Natural killer cell (primary cell): ENCODE results near the gene VEPH1. TPM values are rescaled to one million over a fixed set of nuclear protein-coding genes. Genes with fewer than 3 reads are reported as not detected.

Experiments used
- ATAC-seq, 3 donors: fragments of 150-1000 bp in 2 of 3; fragments of 200-7000 bp in 1 of 3; cut with Tn5 transposase; 1 replicate in 1 of 3; 2 replicates in 2 of 3; pipeline ENCODE4 v1.10.0; 2021; ENCODE audit warnings: mild to moderate bottlenecking in 2 of 3, moderate library complexity in 2 of 3
- DNase-seq, 2 donors: peaks; one replicate each; pipeline versions ENCODE4 v3.0.0 to v3.0.0-alpha.2; 2013 to 2021; ENCODE audit warnings: mixed read lengths in 1 of 2
- H3K27ac ChIP-seq: one replicate; pipeline ENCODE4 v1.5.1; 2013; ENCODE audit warnings: mild to moderate bottlenecking, low read length
- H3K27me3 ChIP-seq: one replicate; pipeline ENCODE4 v1.6.1; 2013; ENCODE audit warnings: low read length; ENCODE audit not compliant: control insufficient read depth, insufficient read depth
- H3K36me3 ChIP-seq: one replicate; pipeline ENCODE4 v1.6.1; 2013; ENCODE audit warnings: low read length; ENCODE audit not compliant: control insufficient read depth, insufficient read depth
- H3K4me1 ChIP-seq: one replicate; pipeline ENCODE4 v1.6.1; 2013; ENCODE audit warnings: low read length; ENCODE audit not compliant: control insufficient read depth, insufficient read depth
- H3K4me3 ChIP-seq: one replicate; pipeline ENCODE4 v1.5.1; 2013; ENCODE audit warnings: low read length
- H3K9me3 ChIP-seq: one replicate; pipeline ENCODE4 v1.6.1; 2013; ENCODE audit warnings: low read length; ENCODE audit not compliant: control insufficient read depth, insufficient read depth
- H3K27ac Mint-ChIP-seq, 2 donors: one replicate each; pipeline ENCODE4 v1.8.0; 2022; ENCODE audit warnings: mild to moderate bottlenecking in 2 of 2, mixed read lengths in 2 of 2, moderate library complexity in 1 of 2
- H3K27me3 Mint-ChIP-seq, 2 donors: one replicate each; pipeline ENCODE4 v1.8.0; 2022; ENCODE audit warnings: low read depth in 2 of 2, mixed read lengths in 2 of 2
- H3K36me3 Mint-ChIP-seq: one replicate; pipeline ENCODE4 v1.8.0; 2022; ENCODE audit warnings: mixed read lengths
- H3K4me1 Mint-ChIP-seq, 2 donors: one replicate each; pipeline ENCODE4 v1.8.0; 2022; ENCODE audit warnings: mixed read lengths in 2 of 2
- H3K4me3 Mint-ChIP-seq: one replicate; pipeline ENCODE4 v1.8.0; 2022; ENCODE audit warnings: mild to moderate bottlenecking, moderate library complexity, mixed read lengths
- H3K9me3 Mint-ChIP-seq, 2 donors: one replicate each; pipeline ENCODE4 v1.8.0; 2022; ENCODE audit warnings: mixed read lengths in 2 of 2
- WGBS: methylation state at CpG from one replicate; pipeline ENCODE4 v1.1.7; 2013; ENCODE audit warnings: missing lambda C conversion rate; ENCODE audit not compliant: insufficient coverage; 5-methylcytosine and 5-hydroxymethylcytosine counted together
- intact Hi-C: fragments of 100-400 bp; cut with micrococcal nuclease; formaldehyde crosslinking; loops from one replicate; pipeline ENCODE4 v1.14.2; 2022
- total RNA-seq, 4 donors: library from RNA; stranded (reverse); fragments of 120-200 nt in 1 of 4; gene quantifications; one replicate each; pipeline versions ENCODE4 v1.2.3 to v1.2.4, GENCODE V29; 2013 to 2022
- TF ChIP-seq, protein P1 (sequence below): fragments of 200-600 bp; IDR thresholded peaks from one replicate; pipeline ENCODE4 v1.8.0; 2022; ENCODE audit warnings: antibody characterized with exemption

The VEPH1 gene
- total RNA-seq, 3 donors from 2014 or later (not counting 1 experiment from before 2014, with no cell fraction given) = 0.41 to 1.3 (median 0.60) TPM

DNA sequence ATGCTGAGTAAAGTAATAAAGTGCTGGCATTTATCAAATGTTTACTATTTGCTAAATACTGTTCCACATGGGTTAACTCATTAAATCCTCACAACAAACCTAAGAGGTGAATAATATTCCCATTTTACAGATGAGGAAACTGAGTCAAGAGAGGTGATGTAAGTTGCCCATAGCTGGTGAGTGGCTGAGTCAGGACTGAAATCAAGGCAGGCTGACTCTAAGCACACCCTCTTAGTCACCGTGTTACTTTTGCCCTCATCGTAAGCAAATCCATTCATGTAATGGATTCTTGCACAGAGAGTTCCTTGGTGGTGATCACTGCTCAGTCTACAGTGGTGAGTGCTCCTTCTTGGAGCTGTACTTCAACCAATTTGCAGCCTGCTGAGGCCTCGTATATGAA is 95.4 kb downstream of the VEPH1 start:
- H3K4me1 Mint-ChIP-seq = no peaks in the 10 kb centered on the region
- intact Hi-C loops = no loop called here
- H3K36me3 Mint-ChIP-seq = no peaks in the 10 kb centered on the region
- DNase-seq = no peak
- H3K27ac Mint-ChIP-seq = no peak overlapping the region
- H3K4me3 ChIP-seq = no peak overlapping the region
- WGBS = 91% methylated on average over 3 of the region's 3 CpGs
- H3K27ac ChIP-seq = no peak overlapping the region
- no peaks in the 10 kb centered on the region for H3K4me1 ChIP-seq
- H3K9me3 Mint-ChIP-seq = peaks cover 0 to 2% of the 10 kb centered on the region in 2 donors
- TF ChIP-seq, protein P1, sequence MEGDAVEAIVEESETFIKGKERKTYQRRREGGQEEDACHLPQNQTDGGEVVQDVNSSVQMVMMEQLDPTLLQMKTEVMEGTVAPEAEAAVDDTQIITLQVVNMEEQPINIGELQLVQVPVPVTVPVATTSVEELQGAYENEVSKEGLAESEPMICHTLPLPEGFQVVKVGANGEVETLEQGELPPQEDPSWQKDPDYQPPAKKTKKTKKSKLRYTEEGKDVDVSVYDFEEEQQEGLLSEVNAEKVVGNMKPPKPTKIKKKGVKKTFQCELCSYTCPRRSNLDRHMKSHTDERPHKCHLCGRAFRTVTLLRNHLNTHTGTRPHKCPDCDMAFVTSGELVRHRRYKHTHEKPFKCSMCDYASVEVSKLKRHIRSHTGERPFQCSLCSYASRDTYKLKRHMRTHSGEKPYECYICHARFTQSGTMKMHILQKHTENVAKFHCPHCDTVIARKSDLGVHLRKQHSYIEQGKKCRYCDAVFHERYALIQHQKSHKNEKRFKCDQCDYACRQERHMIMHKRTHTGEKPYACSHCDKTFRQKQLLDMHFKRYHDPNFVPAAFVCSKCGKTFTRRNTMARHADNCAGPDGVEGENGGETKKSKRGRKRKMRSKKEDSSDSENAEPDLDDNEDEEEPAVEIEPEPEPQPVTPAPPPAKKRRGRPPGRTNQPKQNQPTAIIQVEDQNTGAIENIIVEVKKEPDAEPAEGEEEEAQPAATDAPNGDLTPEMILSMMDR = no peak
- H3K27me3 ChIP-seq = no peaks in the 10 kb centered on the region
- H3K4me3 Mint-ChIP-seq = no peak overlapping the region
- no peaks in the 10 kb centered on the region for H3K27me3 Mint-ChIP-seq
- H3K36me3 ChIP-seq = no peaks in the 10 kb centered on the region
- no peaks in the 10 kb centered on the region for H3K9me3 ChIP-seq
- no peak for ATAC-seq

GRCh38 chr3:157406394-157406793 is 96.8 kb downstream of the VEPH1 start:
- Histone ChIP-seq H3K4me3 (no peak overlapping the region), H3K36me3 (no peaks in the 10 kb centered on the region), H3K4me1 (no peaks in the 10 kb centered on the region), H3K27ac (no peak overlapping the region), H3K27me3 (no peaks in the 10 kb centered on the region), H3K9me3 (no peaks in the 10 kb centered on the region)
- H3K9me3 Mint-ChIP-seq = peaks cover 0 to 2% of the 10 kb centered on the region in 2 donors
- ATAC-seq (no peak), DNase-seq (no peak)
- H3K4me1 Mint-ChIP-seq = no peaks in the 10 kb centered on the region
- no peak overlapping the region for H3K4me3 Mint-ChIP-seq
- H3K36me3 Mint-ChIP-seq = no peaks in the 10 kb centered on the region
- peaks cover 0 to 3% of the 10 kb centered on the region in 2 donors for H3K27me3 Mint-ChIP-seq
- TF ChIP-seq, protein P1 = no peak
- intact Hi-C loops = no loop called here
- 84% methylated on average over 5 of the region's 5 CpGs for WGBS
- no peak overlapping the region for H3K27ac Mint-ChIP-seq

- Histone ChIP-seq H3K9me3 (no peaks in the 10 kb centered on the region), H3K27me3 (no peaks in the 10 kb centered on the region), H3K36me3 (no peaks in the 10 kb centered on the region), H3K4me3 (no peak overlapping the region), H3K4me1 (no peaks in the 10 kb centered on the region), H3K27ac (no peak overlapping the region)
- Mint-ChIP-seq H3K36me3 (no peaks in the 10 kb centered on the region), H3K27ac (no peak overlapping the region), H3K4me3 (no peak overlapping the region), H3K9me3 (peaks cover 0 to 2% of the 10 kb centered on the region in 2 donors), H3K27me3 (peaks cover 0 to 3% of the 10 kb centered on the region in 2 donors), H3K4me1 (no peaks in the 10 kb centered on the region)
- ATAC-seq = no peak
- 86% methylated on average over 2 of the region's 2 CpGs for WGBS
- TF ChIP-seq, protein P1 = no peak
- no peak for DNase-seq
- intact Hi-C loops = no loop called here
Measured at GRCh38 chr3:157405457-157405856, 97.8 kb downstream of the VEPH1 start.

GRCh38 chr3:157404381-157404780 is 98.8 kb downstream of the VEPH1 start:
- H3K9me3 ChIP-seq = no peaks in the 10 kb centered on the region
- intact Hi-C loops = no loop called here
- H3K4me1 ChIP-seq = no peaks in the 10 kb centered on the region
- H3K27ac Mint-ChIP-seq = no peak overlapping the region
- no peak for ATAC-seq
- TF ChIP-seq, protein P1 = no peak
- no peaks in the 10 kb centered on the region for H3K27me3 ChIP-seq
- no peak overlapping the region for H3K4me3 Mint-ChIP-seq
- peaks cover 0 to 3% of the 10 kb centered on the region in 2 donors for H3K27me3 Mint-ChIP-seq
- H3K27ac ChIP-seq = no peak overlapping the region
- WGBS = 0% methylated on average over 1 of the region's 1 CpG
- no peaks in the 10 kb centered on the region for H3K36me3 ChIP-seq
- no peaks in the 10 kb centered on the region for H3K4me1 Mint-ChIP-seq
- no peak for DNase-seq
- no peaks in the 10 kb centered on the region for H3K36me3 Mint-ChIP-seq
- H3K4me3 ChIP-seq = no peak overlapping the region
- peaks cover 0 to 2% of the 10 kb centered on the region in 2 donors for H3K9me3 Mint-ChIP-seq
